Nephron (organoid): ENCODE measurements around the gene CDKAL1.
"Not testable (repeated sequence)": the region's sequence is repeated elsewhere in the genome, so short reads cannot be mapped to it uniquely, and the experiment has no call there.

Source experiments
- H3K27ac Mint-ChIP-seq, 3 experiments: 2 replicates each; pipeline ENCODE4 v1.8.0; 2020; ENCODE audit warnings: mixed read lengths in 3 of 3, mild to moderate bottlenecking in 2 of 3, moderate library complexity in 1 of 3
- H3K27me3 Mint-ChIP-seq: 2 replicates; pipeline ENCODE4 v1.8.0; 2021; ENCODE audit warnings: low read depth, mild to moderate bottlenecking, moderate library complexity, mixed read lengths
- H3K36me3 Mint-ChIP-seq: 2 replicates; pipeline ENCODE4 v1.8.0; 2020; ENCODE audit warnings: low read depth, mixed read lengths
- H3K4me1 Mint-ChIP-seq: 2 replicates; pipeline ENCODE4 v1.8.0; 2020; ENCODE audit warnings: mixed read lengths
- H3K4me3 Mint-ChIP-seq, 3 experiments: 2 replicates each; pipeline ENCODE4 v1.8.0; 2020; ENCODE audit warnings: mild to moderate bottlenecking in 3 of 3, mixed read lengths in 3 of 3, moderate library complexity in 2 of 3
- H3K9me3 Mint-ChIP-seq: 2 replicates; pipeline ENCODE4 v1.8.0; 2020; ENCODE audit warnings: mixed read lengths
- TF ChIP-seq, protein P1 (sequence below), 3 experiments: fragments of 200-600 bp; sonication (generic); IDR thresholded peaks; one replicate each; pipeline ENCODE4 v1.5.0; 2021; ENCODE audit warnings: antibody characterized with exemption in 3 of 3; ENCODE audit not compliant: unreplicated experiment in 3 of 3

CDKAL1 gene

GRCh38 chr6:20915626-20916025 lies 381.4 kb downstream of the CDKAL1 start:
- Mint-ChIP-seq H3K4me1 (no peaks in the 10 kb centered on the region), H3K9me3 (peaks cover 16% of the 10 kb centered on the region), H3K27me3 (no peaks in the 10 kb centered on the region), H3K36me3 (peaks cover 26% of the 10 kb centered on the region), H3K27ac (no peak overlapping the region), H3K4me3 (no peak overlapping the region)
- TF ChIP-seq, protein P1, sequence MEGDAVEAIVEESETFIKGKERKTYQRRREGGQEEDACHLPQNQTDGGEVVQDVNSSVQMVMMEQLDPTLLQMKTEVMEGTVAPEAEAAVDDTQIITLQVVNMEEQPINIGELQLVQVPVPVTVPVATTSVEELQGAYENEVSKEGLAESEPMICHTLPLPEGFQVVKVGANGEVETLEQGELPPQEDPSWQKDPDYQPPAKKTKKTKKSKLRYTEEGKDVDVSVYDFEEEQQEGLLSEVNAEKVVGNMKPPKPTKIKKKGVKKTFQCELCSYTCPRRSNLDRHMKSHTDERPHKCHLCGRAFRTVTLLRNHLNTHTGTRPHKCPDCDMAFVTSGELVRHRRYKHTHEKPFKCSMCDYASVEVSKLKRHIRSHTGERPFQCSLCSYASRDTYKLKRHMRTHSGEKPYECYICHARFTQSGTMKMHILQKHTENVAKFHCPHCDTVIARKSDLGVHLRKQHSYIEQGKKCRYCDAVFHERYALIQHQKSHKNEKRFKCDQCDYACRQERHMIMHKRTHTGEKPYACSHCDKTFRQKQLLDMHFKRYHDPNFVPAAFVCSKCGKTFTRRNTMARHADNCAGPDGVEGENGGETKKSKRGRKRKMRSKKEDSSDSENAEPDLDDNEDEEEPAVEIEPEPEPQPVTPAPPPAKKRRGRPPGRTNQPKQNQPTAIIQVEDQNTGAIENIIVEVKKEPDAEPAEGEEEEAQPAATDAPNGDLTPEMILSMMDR (IDR thresholded peaks at IDR 0.05; ENCODE audit: unreplicated experiment in 3 of 3), result no peak

DNA sequence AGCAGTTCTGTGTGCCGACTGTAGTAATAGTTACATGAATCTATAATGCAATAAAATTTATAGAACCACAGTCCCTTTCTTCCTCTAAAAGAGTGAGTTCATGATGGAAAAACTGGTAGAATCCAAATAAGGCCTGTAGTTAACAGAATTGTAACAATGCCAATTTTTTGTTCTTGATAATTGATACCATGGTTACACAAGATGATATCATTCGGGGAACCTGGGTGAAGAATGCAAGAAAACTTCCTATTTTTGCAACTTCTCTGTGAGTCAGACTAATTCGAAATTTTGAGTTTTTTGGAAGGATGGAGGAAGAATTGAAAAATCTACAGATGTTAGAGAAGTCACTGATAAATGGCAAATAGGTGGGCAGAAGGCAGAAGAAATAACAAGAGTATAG lies 381.8 kb downstream of the CDKAL1 start:
- H3K27ac Mint-ChIP-seq, result no peak overlapping the region
- H3K27me3 Mint-ChIP-seq, result no peaks in the 10 kb centered on the region
- H3K4me3 Mint-ChIP-seq, result no peak overlapping the region

DNA sequence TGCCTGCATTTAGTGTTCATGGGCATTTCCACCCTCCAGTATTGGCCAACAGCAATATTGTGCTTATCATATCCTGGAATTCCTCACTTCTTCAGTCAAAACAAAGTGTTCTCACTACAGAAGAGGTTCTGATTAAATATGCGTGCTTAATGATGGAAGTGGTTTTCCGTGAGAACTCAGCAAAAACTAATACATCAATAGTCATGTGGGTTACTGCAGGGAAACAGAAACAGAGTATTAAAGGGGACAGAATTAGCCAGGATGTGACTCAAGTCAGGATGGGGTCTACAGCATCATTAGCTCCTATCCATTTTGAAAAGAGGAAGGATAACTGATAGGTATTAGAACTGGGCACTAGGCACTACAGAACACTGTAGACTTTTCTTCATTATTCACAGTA lies 384.6 kb downstream of the CDKAL1 start:
- Mint-ChIP-seq H3K4me3 (no peak overlapping the region), H3K4me1 (no peaks in the 10 kb centered on the region), H3K27ac (no peak overlapping the region), H3K27me3 (no peaks in the 10 kb centered on the region), H3K36me3 (peaks cover 29% of the 10 kb centered on the region), H3K9me3 (peaks cover 13% of the 10 kb centered on the region)
- TF ChIP-seq, protein P1 (IDR thresholded peaks at IDR 0.05; ENCODE audit: unreplicated experiment in 3 of 3), result no peak

More for the DNA sequence above, 381.8 kb downstream of the CDKAL1 start:
- Mint-ChIP-seq H3K36me3 (peaks cover 26% of the 10 kb centered on the region), H3K4me1 (no peaks in the 10 kb centered on the region), H3K9me3 (peaks cover 16% of the 10 kb centered on the region)
- TF ChIP-seq, protein P1 (IDR thresholded peaks at IDR 0.05; ENCODE audit: unreplicated experiment in 3 of 3), result no peak

GRCh38 chr6:20919677-20920385 lies 385.6 kb downstream of the CDKAL1 start:
- H3K36me3 Mint-ChIP-seq, result peaks cover 23% of the 10 kb centered on the region
- TF ChIP-seq, protein P1 (IDR thresholded peaks at IDR 0.05; ENCODE audit: unreplicated experiment in 3 of 3), result no peak
- peaks cover 13% of the 10 kb centered on the region for H3K9me3 Mint-ChIP-seq

DNA sequence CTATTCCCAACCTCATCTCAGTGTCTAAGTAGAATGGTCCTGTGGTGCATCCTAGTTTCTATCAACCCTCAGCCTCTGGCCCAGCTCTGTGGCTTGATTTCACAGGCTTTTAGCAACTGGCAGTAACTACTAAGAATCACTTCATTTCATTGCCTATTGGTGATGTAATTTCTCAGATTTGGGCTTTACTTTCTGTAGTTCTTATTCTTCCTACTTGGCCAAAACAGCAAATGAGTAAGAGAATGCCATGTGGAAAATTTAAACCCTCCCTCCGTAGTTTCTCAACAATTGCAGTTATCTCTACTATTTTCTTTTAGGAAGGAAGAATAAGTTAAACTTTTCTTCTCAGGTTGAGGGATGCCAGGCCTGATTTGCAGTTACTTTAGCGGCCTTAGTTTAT lies 387.3 kb downstream of the CDKAL1 start:
- TF ChIP-seq, protein P1 (IDR thresholded peaks at IDR 0.05; ENCODE audit: unreplicated experiment in 3 of 3), result no peak
- H3K27ac Mint-ChIP-seq, result no peak overlapping the region
- H3K4me1 Mint-ChIP-seq, result peaks cover 6% of the 10 kb centered on the region

More at GRCh38 chr6:20919677-20920385, 385.6 kb downstream of the CDKAL1 start:
- H3K27me3 Mint-ChIP-seq, result no peaks in the 10 kb centered on the region
- no peak overlapping the region for H3K4me3 Mint-ChIP-seq
- no peaks in the 10 kb centered on the region for H3K4me1 Mint-ChIP-seq
- no peak overlapping the region for H3K27ac Mint-ChIP-seq

GRCh38 chr6:20922743-20923142 lies 388.5 kb downstream of the CDKAL1 start:
- no peak overlapping the region for H3K27ac Mint-ChIP-seq
- H3K27me3 Mint-ChIP-seq, result no peaks in the 10 kb centered on the region
- TF ChIP-seq, protein P1 (IDR thresholded peaks at IDR 0.05; ENCODE audit: unreplicated experiment in 3 of 3), result no peak
- peaks cover 5% of the 10 kb centered on the region for H3K36me3 Mint-ChIP-seq
- H3K4me3 Mint-ChIP-seq, result no peak overlapping the region
- no peaks in the 10 kb centered on the region for H3K9me3 Mint-ChIP-seq
- H3K4me1 Mint-ChIP-seq, result peaks cover 15% of the 10 kb centered on the region

More for the DNA sequence above, 387.3 kb downstream of the CDKAL1 start:
- Mint-ChIP-seq H3K27me3 (no peaks in the 10 kb centered on the region), H3K4me3 (no peak overlapping the region), H3K36me3 (peaks cover 7% of the 10 kb centered on the region), H3K9me3 (no peaks in the 10 kb centered on the region)

- H3K4me3 Mint-ChIP-seq, H3K9me3 Mint-ChIP-seq, H3K36me3 Mint-ChIP-seq: not testable (repeated sequence)
Measured at GRCh38 chr6:20924094-20924493, 389.8 kb downstream of the CDKAL1 start.

More at GRCh38 chr6:20924094-20924493, 389.8 kb downstream of the CDKAL1 start:
- not testable (repeated sequence) for H3K27me3 Mint-ChIP-seq
- Mint-ChIP-seq H3K27ac (peak overlapping the region in 2 of 3 experiments; percentile 54 to 88), H3K4me1 (peaks cover 17% of the 10 kb centered on the region)
